Measurements from ENCODE around the gene APOBEC3H. TPM values are rescaled to one million over a fixed set of nuclear protein-coding genes. Genes with fewer than 3 reads are reported as not detected.

The APOBEC3H gene
- total RNA-seq, 1 experiment from 2014 or later = not detected

DNA sequence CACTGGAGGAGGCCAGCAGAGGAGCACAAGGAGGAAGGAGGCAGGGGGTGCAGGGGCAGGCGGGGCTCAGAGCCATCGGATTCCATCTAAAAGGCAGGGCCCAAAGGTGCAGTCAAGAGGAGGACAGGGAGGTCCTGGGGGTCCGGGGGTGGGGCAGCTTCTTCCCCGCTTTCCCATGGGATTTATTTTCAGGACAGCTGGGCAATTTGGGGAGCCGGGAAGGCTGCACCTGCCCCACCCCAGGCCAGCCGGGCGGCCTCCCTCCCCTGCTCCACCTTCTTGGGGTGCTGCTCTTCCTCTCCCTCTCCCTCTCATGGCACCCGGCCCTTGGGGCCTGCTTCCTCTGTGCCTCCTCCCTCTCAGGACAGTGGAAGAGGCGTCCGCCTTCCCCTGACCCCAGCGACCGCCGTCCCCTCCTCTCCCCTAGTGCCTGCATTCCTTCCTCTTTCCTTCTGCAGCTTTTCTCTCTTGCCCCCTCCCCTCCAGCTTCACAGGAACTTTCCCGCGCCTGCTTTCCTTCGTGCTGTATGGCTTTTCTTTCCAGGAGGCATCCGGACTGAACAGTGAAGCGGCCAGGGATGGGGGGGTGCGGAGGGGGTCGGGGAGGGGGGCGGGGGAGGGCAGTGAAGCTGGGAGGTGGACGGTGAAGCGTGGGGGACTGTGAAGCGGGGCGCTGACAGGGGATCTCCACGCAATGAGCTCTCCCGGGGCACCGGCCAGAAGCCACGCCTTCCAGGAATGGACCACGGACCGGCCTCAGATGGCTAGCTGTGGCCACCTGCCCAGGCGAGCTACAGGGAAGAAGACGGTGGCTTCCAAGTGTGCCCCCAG lies 26.9 kb downstream of the APOBEC3H start:
- Histone ChIP-seq H3K4me1 (ENCODE audit: insufficient read depth, low read length, poor library complexity, severe bottlenecking) (no peaks in the 10 kb centered on the region), H3K36me3 (ENCODE audit: insufficient read depth, low read length, poor library complexity, severe bottlenecking) (no peaks in the 10 kb centered on the region), H3K9me3 (ENCODE audit: low read depth, low read length, poor library complexity, severe bottlenecking) (no peaks in the 10 kb centered on the region), H3K27me3 (replicated peaks; ENCODE audit: insufficient read depth, low read depth, low read length, poor library complexity) (no peaks in the 10 kb centered on the region), H3K27ac (ENCODE audit: low read depth, low read length, poor library complexity, severe bottlenecking) (no peak overlapping the region), H3K4me3 (ENCODE audit: low read depth, low read length, poor library complexity, severe bottlenecking) (no peak overlapping the region)
- DNase-seq (ENCODE audit: low spot score) = no peak
- no TSS peak for BruUV-seq (replicated peaks)
- TF ChIP-seq, protein P1, sequence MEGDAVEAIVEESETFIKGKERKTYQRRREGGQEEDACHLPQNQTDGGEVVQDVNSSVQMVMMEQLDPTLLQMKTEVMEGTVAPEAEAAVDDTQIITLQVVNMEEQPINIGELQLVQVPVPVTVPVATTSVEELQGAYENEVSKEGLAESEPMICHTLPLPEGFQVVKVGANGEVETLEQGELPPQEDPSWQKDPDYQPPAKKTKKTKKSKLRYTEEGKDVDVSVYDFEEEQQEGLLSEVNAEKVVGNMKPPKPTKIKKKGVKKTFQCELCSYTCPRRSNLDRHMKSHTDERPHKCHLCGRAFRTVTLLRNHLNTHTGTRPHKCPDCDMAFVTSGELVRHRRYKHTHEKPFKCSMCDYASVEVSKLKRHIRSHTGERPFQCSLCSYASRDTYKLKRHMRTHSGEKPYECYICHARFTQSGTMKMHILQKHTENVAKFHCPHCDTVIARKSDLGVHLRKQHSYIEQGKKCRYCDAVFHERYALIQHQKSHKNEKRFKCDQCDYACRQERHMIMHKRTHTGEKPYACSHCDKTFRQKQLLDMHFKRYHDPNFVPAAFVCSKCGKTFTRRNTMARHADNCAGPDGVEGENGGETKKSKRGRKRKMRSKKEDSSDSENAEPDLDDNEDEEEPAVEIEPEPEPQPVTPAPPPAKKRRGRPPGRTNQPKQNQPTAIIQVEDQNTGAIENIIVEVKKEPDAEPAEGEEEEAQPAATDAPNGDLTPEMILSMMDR (conservative IDR thresholded peaks at IDR 0.05; ENCODE audit: low read depth, low read length) = no peak
- no peak for TF ChIP-seq EZH2 (IDR thresholded peaks at IDR 0.05; ENCODE audit: borderline replicate concordance, low read depth, low read length, poor library complexity, severe bottlenecking)
- ChIA-PET CTCF (no interaction called here), POLR2A (ENCODE audit: low non-redundant PET) (no interaction called here)
- intact Hi-C loops (cut with micrococcal nuclease; ENCODE audit: unreplicated experiment) = no loop called here

DNA sequence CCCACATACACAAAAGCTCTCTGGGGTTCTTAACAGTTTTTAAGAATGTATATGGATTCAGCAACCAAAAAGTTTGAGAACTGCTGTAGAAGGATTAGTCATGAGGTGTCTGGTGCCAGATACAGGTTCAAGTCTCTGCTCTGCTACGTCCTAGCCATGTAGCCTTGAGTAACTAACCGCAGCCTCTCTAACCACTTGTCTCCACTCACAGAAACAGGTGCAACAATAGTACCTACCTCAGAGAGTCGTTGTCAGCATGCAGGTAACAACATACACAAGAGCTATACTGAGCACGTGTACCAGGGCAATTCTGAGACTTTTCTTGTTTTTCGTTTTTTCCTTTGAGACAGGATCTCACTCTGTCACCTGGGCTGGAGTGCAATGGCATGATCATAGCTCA lies 28.6 kb downstream of the APOBEC3H start:
- H3K27me3 ChIP-seq (replicated peaks; ENCODE audit: insufficient read depth, low read depth, low read length, poor library complexity) = no peaks in the 10 kb centered on the region
- POLR2A ChIA-PET (ENCODE audit: low non-redundant PET) = interaction anchor here (0.6 kb wide), 1 partner anchor 274 kb away, joined by 5 read pairs; the partner anchor contains the start of gene TAB1
- H3K27ac ChIP-seq (ENCODE audit: low read depth, low read length, poor library complexity, severe bottlenecking) = no peak overlapping the region
- no TSS peak for BruUV-seq (replicated peaks)
- no peaks in the 10 kb centered on the region for H3K36me3 ChIP-seq (ENCODE audit: insufficient read depth, low read length, poor library complexity, severe bottlenecking)
- CTCF ChIA-PET = no interaction called here
- no peak for TF ChIP-seq EZH2 (IDR thresholded peaks at IDR 0.05; ENCODE audit: borderline replicate concordance, low read depth, low read length, poor library complexity, severe bottlenecking)
- TF ChIP-seq, protein P1 (conservative IDR thresholded peaks at IDR 0.05; ENCODE audit: low read depth, low read length) = no peak
- no peak for DNase-seq (ENCODE audit: low spot score)
- intact Hi-C loops (cut with micrococcal nuclease; ENCODE audit: unreplicated experiment) = no loop called here
- no peaks in the 10 kb centered on the region for H3K4me1 ChIP-seq (ENCODE audit: insufficient read depth, low read length, poor library complexity, severe bottlenecking)
- H3K4me3 ChIP-seq (ENCODE audit: low read depth, low read length, poor library complexity, severe bottlenecking) = no peak overlapping the region
- no peaks in the 10 kb centered on the region for H3K9me3 ChIP-seq (ENCODE audit: low read depth, low read length, poor library complexity, severe bottlenecking)

DNA sequence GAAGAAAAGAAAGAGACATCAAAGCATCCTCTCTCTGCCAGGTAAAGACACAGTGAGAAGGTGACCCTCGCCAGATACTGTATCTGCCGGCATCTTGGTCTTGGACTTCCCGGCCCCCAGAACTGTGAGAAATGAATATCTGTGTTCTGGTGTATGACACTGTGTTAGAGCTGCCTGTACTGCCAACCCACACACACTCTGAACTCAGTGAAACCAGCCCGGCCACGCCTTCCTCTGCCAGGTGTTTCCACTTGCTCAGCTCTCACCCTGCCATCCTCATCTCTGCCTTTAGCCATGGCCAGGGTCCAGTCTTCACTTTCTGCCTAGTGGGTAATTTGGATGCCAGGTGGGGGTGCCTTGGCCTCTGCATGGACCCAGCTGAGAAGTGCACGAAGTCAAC lies 31.5 kb downstream of the APOBEC3H start:
- Histone ChIP-seq H3K27ac (ENCODE audit: low read depth, low read length, poor library complexity, severe bottlenecking) (no peak overlapping the region), H3K36me3 (ENCODE audit: insufficient read depth, low read length, poor library complexity, severe bottlenecking) (no peaks in the 10 kb centered on the region), H3K9me3 (ENCODE audit: low read depth, low read length, poor library complexity, severe bottlenecking) (no peaks in the 10 kb centered on the region), H3K4me1 (ENCODE audit: insufficient read depth, low read length, poor library complexity, severe bottlenecking) (no peaks in the 10 kb centered on the region), H3K4me3 (ENCODE audit: low read depth, low read length, poor library complexity, severe bottlenecking) (no peak overlapping the region), H3K27me3 (replicated peaks; ENCODE audit: insufficient read depth, low read depth, low read length, poor library complexity) (no peaks in the 10 kb centered on the region)
- no TSS peak for BruUV-seq (replicated peaks)
- ChIA-PET POLR2A (ENCODE audit: low non-redundant PET) (interaction anchor here (0.7 kb wide), 1 partner anchor 191 kb away, joined by 4 read pairs; no protein-coding TSS in a partner anchor), CTCF (no interaction called here)
- TF ChIP-seq, protein P1 (conservative IDR thresholded peaks at IDR 0.05; ENCODE audit: low read depth, low read length) = no peak
- TF ChIP-seq EZH2 (IDR thresholded peaks at IDR 0.05; ENCODE audit: borderline replicate concordance, low read depth, low read length, poor library complexity, severe bottlenecking) = no peak
- intact Hi-C loops (cut with micrococcal nuclease; ENCODE audit: unreplicated experiment) = no loop called here
- no peak for DNase-seq (ENCODE audit: low spot score)
